Activated CD4-positive, alpha-beta memory T cell treated with anti-CD3 and anti-CD28 coated beads for 36 hours (primary cell): Measurements from ENCODE around the gene RPTOR. TPM values are rescaled to one million over a fixed set of nuclear protein-coding genes. Genes with fewer than 3 reads are reported as not detected.

Source experiments
- CTCF ChIA-PET: fragments of 350-600 bp; sonication (Branson Sonifier 250); formaldehyde crosslinking; loops from one replicate; lab custom pipeline; 2021; ENCODE audit warnings: antibody characterized with exemption, inconsistent platforms; lab: Charles Lee
- POLR2A ChIA-PET: fragments of 350-600 bp; sonication (Branson Sonifier 250); formaldehyde crosslinking; loops from one replicate; lab custom pipeline; 2021; ENCODE audit warnings: antibody characterized with exemption; lab: Charles Lee
- DNase-seq: peaks from one replicate; pipeline ENCODE4 v3.0.0-alpha.2; 2020
- H3K27ac Mint-ChIP-seq: one replicate; pipeline ENCODE4 v1.8.0; 2021; ENCODE audit warnings: mixed read lengths
- H3K27me3 Mint-ChIP-seq: one replicate; pipeline ENCODE4 v1.8.0; 2021; ENCODE audit warnings: mixed read lengths
- H3K36me3 Mint-ChIP-seq: one replicate; pipeline ENCODE4 v1.8.0; 2021; ENCODE audit warnings: mixed read lengths
- H3K4me1 Mint-ChIP-seq: one replicate; pipeline ENCODE4 v1.8.0; 2021; ENCODE audit warnings: low read depth, mixed read lengths
- H3K4me3 Mint-ChIP-seq: one replicate; pipeline ENCODE4 v1.8.0; 2021; ENCODE audit warnings: mild to moderate bottlenecking, mixed read lengths
- H3K9me3 Mint-ChIP-seq: one replicate; pipeline ENCODE4 v1.8.0; 2021; ENCODE audit warnings: mixed read lengths
- intact Hi-C: fragments of 100-400 bp; cut with micrococcal nuclease; formaldehyde crosslinking; loops from one replicate; pipeline ENCODE4 v1.15.1; 2023
- total RNA-seq, 2 experiments: library from RNA; stranded (reverse); gene quantifications; one replicate each; pipeline ENCODE4 v1.2.3, GENCODE V29; 2021

Gene RPTOR
- total RNA-seq, 2 experiments from 2014 or later = 41.5 to 47.9 TPM

GRCh38 chr17:80955078-80955477 lies 410.4 kb downstream of the RPTOR start:
- POLR2A ChIA-PET = no interaction called here
- Mint-ChIP-seq H3K9me3 (no peaks in the 10 kb centered on the region), H3K4me1 (no peaks in the 10 kb centered on the region), H3K27me3 (no peaks in the 10 kb centered on the region), H3K4me3 (no peak overlapping the region), H3K27ac (no peak overlapping the region), H3K36me3 (no peaks in the 10 kb centered on the region)
- intact Hi-C loops = no loop called here
- CTCF ChIA-PET = no interaction called here
- DNase-seq = no peak

GRCh38 chr17:80955671-80956280 lies 411.1 kb downstream of the RPTOR start:
- Mint-ChIP-seq H3K4me1 (no peaks in the 10 kb centered on the region), H3K27ac (no peak overlapping the region), H3K9me3 (no peaks in the 10 kb centered on the region), H3K36me3 (no peaks in the 10 kb centered on the region), H3K27me3 (no peaks in the 10 kb centered on the region), H3K4me3 (no peak overlapping the region)
- ChIA-PET CTCF (interaction anchor here (0.6 kb wide), 1 partner anchor 24 kb away, joined by 3 read pairs; no protein-coding TSS in a partner anchor), POLR2A (no interaction called here)
- no peak for DNase-seq
- intact Hi-C loops = no loop called here

- Mint-ChIP-seq H3K27ac (no peak overlapping the region), H3K4me1 (no peaks in the 10 kb centered on the region), H3K27me3 (no peaks in the 10 kb centered on the region), H3K4me3 (no peak overlapping the region), H3K36me3 (no peaks in the 10 kb centered on the region), H3K9me3 (no peaks in the 10 kb centered on the region)
- CTCF ChIA-PET = interaction anchor here (0.6 kb wide), 1 partner anchor 23 kb away, joined by 3 read pairs; no protein-coding TSS in a partner anchor
- intact Hi-C loops = no loop called here
- no peak for DNase-seq
- POLR2A ChIA-PET = no interaction called here
Observed at GRCh38 chr17:80956321-80957190, 411.9 kb downstream of the RPTOR start.

GRCh38 chr17:80957461-80957941 lies 412.9 kb downstream of the RPTOR start:
- H3K36me3 Mint-ChIP-seq = no peaks in the 10 kb centered on the region
- CTCF ChIA-PET = no interaction called here

GRCh38 chr17:80959330-80960036 lies 414.8 kb downstream of the RPTOR start:
- POLR2A ChIA-PET = no interaction called here
- Mint-ChIP-seq H3K36me3 (peaks cover 2% of the 10 kb centered on the region), H3K4me1 (no peaks in the 10 kb centered on the region), H3K4me3 (no peak overlapping the region), H3K27me3 (no peaks in the 10 kb centered on the region), H3K9me3 (no peaks in the 10 kb centered on the region), H3K27ac (no peak overlapping the region)
- intact Hi-C loops = no loop called here
- no peak for DNase-seq
- CTCF ChIA-PET = no interaction called here

More at GRCh38 chr17:80957461-80957941, 412.9 kb downstream of the RPTOR start:
- Mint-ChIP-seq H3K4me1 (no peaks in the 10 kb centered on the region), H3K9me3 (no peaks in the 10 kb centered on the region), H3K27me3 (no peaks in the 10 kb centered on the region), H3K4me3 (no peak overlapping the region), H3K27ac (no peak overlapping the region)
- intact Hi-C loops = no loop called here
- no peak for DNase-seq
- POLR2A ChIA-PET = no interaction called here

- H3K27ac Mint-ChIP-seq = no peak overlapping the region
- no peaks in the 10 kb centered on the region for H3K27me3 Mint-ChIP-seq
- intact Hi-C loops = no loop called here
- ChIA-PET POLR2A (no interaction called here), CTCF (interaction anchor here (0.9 kb wide), 1 partner anchor 30 kb away, joined by 3 read pairs; no protein-coding TSS in a partner anchor)
- no peak overlapping the region for H3K4me3 Mint-ChIP-seq
- H3K4me1 Mint-ChIP-seq = no peaks in the 10 kb centered on the region
- no peaks in the 10 kb centered on the region for H3K9me3 Mint-ChIP-seq
- peaks cover 3% of the 10 kb centered on the region for H3K36me3 Mint-ChIP-seq
- DNase-seq = no peak
Observed at GRCh38 chr17:80960037-80960796, 415.6 kb downstream of the RPTOR start.

- no peak overlapping the region for H3K4me3 Mint-ChIP-seq
- ChIA-PET CTCF (interaction anchor here (0.9 kb wide), 1 partner anchor 31 kb away, joined by 3 read pairs; no protein-coding TSS in a partner anchor), POLR2A (no interaction called here)
- no peaks in the 10 kb centered on the region for H3K4me1 Mint-ChIP-seq
- DNase-seq = no peak
- H3K9me3 Mint-ChIP-seq = no peaks in the 10 kb centered on the region
- peaks cover 6% of the 10 kb centered on the region for H3K36me3 Mint-ChIP-seq
- intact Hi-C loops = no loop called here
- H3K27ac Mint-ChIP-seq = no peak overlapping the region
- H3K27me3 Mint-ChIP-seq = no peaks in the 10 kb centered on the region
Observed at GRCh38 chr17:80960797-80961452, 416.3 kb downstream of the RPTOR start.

GRCh38 chr17:80961541-80962330 lies 417.1 kb downstream of the RPTOR start:
- intact Hi-C loops = no loop called here
- no peaks in the 10 kb centered on the region for H3K4me1 Mint-ChIP-seq
- POLR2A ChIA-PET = no interaction called here
- no peaks in the 10 kb centered on the region for H3K9me3 Mint-ChIP-seq
- H3K4me3 Mint-ChIP-seq = no peak overlapping the region
- H3K36me3 Mint-ChIP-seq = peaks cover 6% of the 10 kb centered on the region
- no peak overlapping the region for H3K27ac Mint-ChIP-seq
- CTCF ChIA-PET = no interaction called here
- DNase-seq = no peak
- H3K27me3 Mint-ChIP-seq = no peaks in the 10 kb centered on the region

GRCh38 chr17:80962356-80963329 lies 418.0 kb downstream of the RPTOR start:
- intact Hi-C loops = no loop called here
- H3K36me3 Mint-ChIP-seq = peaks cover 6% of the 10 kb centered on the region
- no peaks in the 10 kb centered on the region for H3K9me3 Mint-ChIP-seq
- H3K27me3 Mint-ChIP-seq = no peaks in the 10 kb centered on the region
- CTCF ChIA-PET = no interaction called here
- H3K4me3 Mint-ChIP-seq = no peak overlapping the region
- no peak for DNase-seq
- H3K4me1 Mint-ChIP-seq = no peaks in the 10 kb centered on the region
- POLR2A ChIA-PET = no interaction called here
- no peak overlapping the region for H3K27ac Mint-ChIP-seq
